ENCODE results near the gene ZBTB9. TPM values are rescaled to one million over a fixed set of nuclear protein-coding genes. Genes with fewer than 3 reads are reported as not detected.

Gene ZBTB9
- total and polyA plus RNA-seq, 2 donors (not counting 1 experiment from before 2014, with no cell fraction given), result 2.9 to 11.8 TPM

- H3K36me3 ChIP-seq (replicated peaks in 1 of 2; ENCODE audit: control extremely low read depth in 1 of 2, control insufficient read depth in 1 of 2, extremely low read depth in 1 of 2, insufficient read depth in 2 of 2, low read length in 1 of 2), result no peaks in the 10 kb centered on the region
- no peaks in the 10 kb centered on the region for H4K20me1 ChIP-seq (ENCODE audit: control insufficient read depth, insufficient read depth, low read length, poor library complexity, severe bottlenecking)
- H3K27me3 ChIP-seq (replicated peaks in 1 of 4; ENCODE audit: control extremely low read depth in 1 of 4, control insufficient read depth in 3 of 4, insufficient read depth in 4 of 4, low read length in 3 of 4), result no peaks in the 10 kb centered on the region
- Mint-ChIP-seq H3K27me3 (peaks cover 4% of the 10 kb centered on the region), H3K27ac (peak overlapping the region; percentile 91), H3K9me3 (ENCODE audit: insufficient read depth) (no peaks in the 10 kb centered on the region), H3K4me1 (peaks cover 65% of the 10 kb centered on the region), H3K4me3 (peak overlapping the region; percentile 92)
- peak; percentile 83 for DNase-seq
- intact Hi-C loops (cut with micrococcal nuclease), result loop anchor here (1.0 to 5.0 kb wide), 4 partner anchors 8 to 196 kb away; partner anchors contain the start of genes CUTA, ITPR3, KIFC1 and TAPBP
- peaks cover 6% of the 10 kb centered on the region for H3K79me2 ChIP-seq (ENCODE audit: control insufficient read depth, insufficient read depth, low read length)
- peak overlapping the region; percentile 78 to 86 for H3K27ac ChIP-seq (ENCODE audit: low read length in 2 of 2)
- H3K4me3 ChIP-seq (ENCODE audit: control extremely low read depth in 1 of 5, extremely low read depth in 1 of 5, insufficient read depth in 1 of 5, low read depth in 2 of 5, low read length in 4 of 5), result peak overlapping the region; percentile 48 to 79 (median 62)
- POLR2A ChIA-PET, result interaction anchor here (0.5 to 1.6 kb wide), 11 partner anchors 8 to 1779 kb away, joined by 3 to 9 read pairs (median 3); partner anchors contain the start of genes PHF1, RPS18, VPS52 and ZBTB9
- CTCF ChIA-PET, result interaction anchor here (1.1 to 2.5 kb wide), 12 partner anchors 13 to 159 kb away, joined by 3 to 15 read pairs (median 6); partner anchors contain the start of genes B3GALT4, RPS18, VPS52 and ZBTB22
- peaks cover 50 to 56% of the 10 kb centered on the region in 2 donors for H3K4me1 ChIP-seq (ENCODE audit: control insufficient read depth in 2 of 2, insufficient read depth in 2 of 2, low read length in 2 of 2)
- peak overlapping the region; percentile 79 for H3K9ac ChIP-seq (ENCODE audit: low read length)
- WGBS (ENCODE audit: insufficient coverage), result 0% methylated on average over 26 of the region's 43 CpGs
- peak; percentile 59 for ATAC-seq (ENCODE audit: low read depth)
- peak overlapping the region; percentile 92 for H3K4me2 ChIP-seq (replicated peaks; ENCODE audit: low read depth, low read length, poor library complexity, severe bottlenecking)
- TF ChIP-seq EZH2 (IDR thresholded peaks at IDR 0.05; ENCODE audit: borderline replicate concordance, insufficient read depth, low read depth, low read length, poor library complexity, severe bottlenecking), result no peak
- peak; percentile 25 for TF ChIP-seq CTCF (IDR thresholded peaks at IDR 0.05)
- H3K9me3 ChIP-seq (ENCODE audit: control extremely low read depth in 1 of 3, control insufficient read depth in 2 of 3, insufficient read depth in 1 of 3, low read length in 2 of 3), result no peaks in the 10 kb centered on the region
- H2AFZ ChIP-seq (ENCODE audit: insufficient read depth, low read depth, low read length, poor library complexity, severe bottlenecking), result peak overlapping the region; percentile 79
Measured at GRCh38 chr6:33425668-33426577, 28.5 kb upstream of the ZBTB9 start.

Data from B cell (primary cell).